ENCODE data around the gene APC2. TPM values are rescaled to one million over a fixed set of nuclear protein-coding genes. Genes with fewer than 3 reads are reported as not detected.

APC2 gene
- total RNA-seq, 1 donor from 2014 or later: 0.42 TPM

DNA sequence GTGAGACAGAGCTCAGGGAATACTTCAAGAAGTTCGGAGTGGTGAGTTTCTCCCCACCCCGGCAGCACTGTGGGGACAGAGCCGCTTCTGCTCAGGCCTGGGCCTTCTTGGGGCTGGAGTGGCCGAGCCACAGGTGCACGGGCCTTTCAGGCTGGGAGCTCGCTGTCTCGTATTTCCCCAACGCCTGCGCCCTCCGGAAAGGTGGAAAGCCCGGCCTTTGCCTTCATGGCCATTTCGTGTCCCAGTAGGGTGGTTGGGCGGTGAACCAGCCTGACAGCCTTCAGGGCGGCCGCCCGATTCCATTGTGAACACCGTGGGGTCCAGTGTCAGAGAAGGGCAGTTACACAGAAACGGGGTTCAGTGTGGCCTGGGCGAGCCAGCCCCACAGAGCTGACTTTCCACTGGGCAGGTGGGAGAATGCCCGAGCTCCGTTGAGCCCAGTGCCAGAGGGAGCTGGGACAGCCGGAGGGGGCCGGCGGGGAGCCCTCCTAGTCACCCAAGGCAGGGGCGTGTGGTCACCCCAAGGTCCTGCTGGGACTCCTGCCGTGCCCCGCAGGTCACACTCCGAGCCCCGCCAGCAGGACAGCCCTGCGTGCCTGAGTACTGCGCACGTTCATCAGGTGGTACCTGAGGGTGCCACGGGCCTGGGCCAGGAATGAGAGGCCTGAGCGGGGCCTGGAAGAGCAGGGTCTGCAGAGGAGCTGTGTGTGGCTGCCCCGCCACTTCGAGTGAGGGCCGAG lies 28.5 kb upstream of the APC2 start:
- ATAC-seq (ENCODE audit: low read depth) (no peak), DNase-seq (no peak)
- intact Hi-C loops (cut with micrococcal nuclease): no loop called here
- Mint-ChIP-seq H3K9me3 (no peaks in the 10 kb centered on the region), H3K4me3 (no peak overlapping the region), H3K4me1 (peaks cover 5% of the 10 kb centered on the region), H3K36me3 (ENCODE audit: low read depth) (peaks cover 77% of the 10 kb centered on the region), H3K27ac (no peak overlapping the region), H3K27me3 (no peaks in the 10 kb centered on the region)
- ChIA-PET CTCF (no interaction called here), POLR2A (no interaction called here)
- TF ChIP-seq, protein P1, sequence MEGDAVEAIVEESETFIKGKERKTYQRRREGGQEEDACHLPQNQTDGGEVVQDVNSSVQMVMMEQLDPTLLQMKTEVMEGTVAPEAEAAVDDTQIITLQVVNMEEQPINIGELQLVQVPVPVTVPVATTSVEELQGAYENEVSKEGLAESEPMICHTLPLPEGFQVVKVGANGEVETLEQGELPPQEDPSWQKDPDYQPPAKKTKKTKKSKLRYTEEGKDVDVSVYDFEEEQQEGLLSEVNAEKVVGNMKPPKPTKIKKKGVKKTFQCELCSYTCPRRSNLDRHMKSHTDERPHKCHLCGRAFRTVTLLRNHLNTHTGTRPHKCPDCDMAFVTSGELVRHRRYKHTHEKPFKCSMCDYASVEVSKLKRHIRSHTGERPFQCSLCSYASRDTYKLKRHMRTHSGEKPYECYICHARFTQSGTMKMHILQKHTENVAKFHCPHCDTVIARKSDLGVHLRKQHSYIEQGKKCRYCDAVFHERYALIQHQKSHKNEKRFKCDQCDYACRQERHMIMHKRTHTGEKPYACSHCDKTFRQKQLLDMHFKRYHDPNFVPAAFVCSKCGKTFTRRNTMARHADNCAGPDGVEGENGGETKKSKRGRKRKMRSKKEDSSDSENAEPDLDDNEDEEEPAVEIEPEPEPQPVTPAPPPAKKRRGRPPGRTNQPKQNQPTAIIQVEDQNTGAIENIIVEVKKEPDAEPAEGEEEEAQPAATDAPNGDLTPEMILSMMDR (IDR thresholded peaks at IDR 0.05): no peak

DNA sequence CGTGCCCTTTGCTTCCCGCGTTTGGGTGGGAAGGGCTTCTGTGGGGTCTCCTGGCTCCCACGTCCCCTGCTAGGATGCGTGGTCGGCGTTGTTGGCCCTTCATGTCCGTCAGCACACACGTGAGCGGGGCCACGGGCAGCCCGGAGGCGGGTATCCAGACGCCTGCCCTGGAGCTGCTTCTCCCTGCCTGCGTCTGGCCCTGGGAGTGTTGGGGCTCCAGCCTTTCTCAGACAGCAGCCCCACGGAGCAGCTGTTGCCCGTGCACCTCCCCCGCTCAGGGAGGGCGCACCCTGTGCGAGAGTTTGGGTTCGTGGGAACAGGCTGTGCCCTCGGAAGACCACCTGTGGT lies 28.0 kb upstream of the APC2 start:
- TF ChIP-seq, protein P1 (IDR thresholded peaks at IDR 0.05): no peak
- POLR2A ChIA-PET: no interaction called here
- peaks cover 77% of the 10 kb centered on the region for H3K36me3 Mint-ChIP-seq (ENCODE audit: low read depth)
- no peak for ATAC-seq (ENCODE audit: low read depth)
- intact Hi-C loops (cut with micrococcal nuclease): no loop called here
- no peak for DNase-seq
- no peaks in the 10 kb centered on the region for H3K9me3 Mint-ChIP-seq
- H3K27me3 Mint-ChIP-seq: no peaks in the 10 kb centered on the region
- H3K27ac Mint-ChIP-seq: no peak overlapping the region
- CTCF ChIA-PET: no interaction called here
- H3K4me1 Mint-ChIP-seq: peaks cover 3% of the 10 kb centered on the region
- H3K4me3 Mint-ChIP-seq: no peak overlapping the region

DNA sequence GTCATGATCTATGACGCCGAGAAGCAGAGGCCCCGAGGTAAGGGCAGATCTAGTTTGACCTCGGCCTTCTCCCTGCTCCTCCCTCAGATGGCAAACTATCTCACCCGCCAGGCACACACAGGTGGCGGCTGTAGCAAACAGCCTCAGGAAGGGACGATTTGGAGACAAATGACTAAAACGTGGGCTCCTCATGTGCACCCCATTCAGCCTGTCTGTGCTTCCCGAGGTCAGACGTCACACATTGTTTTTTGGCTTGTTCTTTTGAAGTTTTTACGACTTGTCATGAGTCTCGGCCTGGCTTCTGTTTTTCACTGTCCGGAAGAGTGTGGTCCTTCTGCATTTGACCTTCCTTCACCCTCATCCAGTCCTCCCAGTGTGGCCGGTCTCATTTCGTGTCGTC lies 27.6 kb upstream of the APC2 start:
- no peak overlapping the region for H3K27ac Mint-ChIP-seq
- no peaks in the 10 kb centered on the region for H3K9me3 Mint-ChIP-seq
- TF ChIP-seq, protein P1 (IDR thresholded peaks at IDR 0.05): no peak
- intact Hi-C loops (cut with micrococcal nuclease): no loop called here
- H3K36me3 Mint-ChIP-seq (ENCODE audit: low read depth): peaks cover 79% of the 10 kb centered on the region
- no peak overlapping the region for H3K4me3 Mint-ChIP-seq
- POLR2A ChIA-PET: no interaction called here
- peaks cover 3% of the 10 kb centered on the region for H3K4me1 Mint-ChIP-seq
- DNase-seq (no peak), ATAC-seq (ENCODE audit: low read depth) (no peak)
- no peaks in the 10 kb centered on the region for H3K27me3 Mint-ChIP-seq
- CTCF ChIA-PET: no interaction called here

GRCh38 chr19:1422943-1423342 lies 27.0 kb upstream of the APC2 start:
- intact Hi-C loops (cut with micrococcal nuclease): no loop called here
- TF ChIP-seq, protein P1 (IDR thresholded peaks at IDR 0.05): no peak
- ChIA-PET CTCF (no interaction called here), POLR2A (no interaction called here)
- Mint-ChIP-seq H3K4me1 (peaks cover 3% of the 10 kb centered on the region), H3K27me3 (no peaks in the 10 kb centered on the region), H3K36me3 (ENCODE audit: low read depth) (peaks cover 78% of the 10 kb centered on the region), H3K27ac (no peak overlapping the region), H3K9me3 (no peaks in the 10 kb centered on the region), H3K4me3 (no peak overlapping the region)
- ATAC-seq (ENCODE audit: low read depth) (no peak), DNase-seq (no peak)

DNA sequence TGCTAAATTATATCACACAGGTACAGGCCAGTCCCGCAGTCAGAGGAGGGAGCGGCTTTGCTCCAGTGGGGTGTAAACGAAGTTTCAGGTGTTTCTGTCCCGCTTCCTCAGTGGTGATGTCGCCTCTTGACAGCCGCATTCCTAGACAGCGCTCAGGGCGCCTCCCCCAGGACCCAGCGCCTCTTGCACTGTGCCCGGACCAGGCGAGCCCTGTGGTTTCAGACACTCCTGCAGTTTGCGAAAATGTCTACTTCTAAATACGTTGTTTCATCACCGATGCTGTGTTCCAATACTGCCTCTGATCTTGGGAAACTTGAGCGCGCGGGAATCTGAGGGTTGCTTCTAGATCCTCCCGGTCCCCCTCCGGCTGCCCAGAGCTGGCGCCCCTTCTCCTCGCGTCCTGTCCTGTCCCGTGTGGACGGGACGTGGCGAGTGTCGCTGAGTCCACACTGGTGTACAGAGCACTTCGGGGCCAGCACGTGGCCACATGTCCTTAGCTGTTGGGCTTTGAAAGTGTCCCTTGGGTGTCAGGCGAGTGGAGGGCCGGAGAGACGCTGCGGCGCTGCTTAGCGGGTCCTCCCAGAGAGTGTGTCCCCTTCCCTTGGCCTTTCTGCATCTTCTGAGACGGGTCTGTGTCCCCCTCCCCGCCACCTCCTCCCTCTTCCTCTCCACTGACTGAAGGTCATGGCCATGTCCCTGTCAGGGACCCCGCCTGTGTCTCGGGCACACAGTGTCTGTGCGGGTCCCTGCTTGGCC lies 26.3 kb upstream of the APC2 start:
- POLR2A ChIA-PET: no interaction called here
- TF ChIP-seq, protein P1 (IDR thresholded peaks at IDR 0.05): no peak
- no peak overlapping the region for H3K4me3 Mint-ChIP-seq
- peak overlapping the region; percentile 30 for H3K27ac Mint-ChIP-seq
- DNase-seq: no peak
- H3K36me3 Mint-ChIP-seq (ENCODE audit: low read depth): peaks cover 77% of the 10 kb centered on the region
- no peaks in the 10 kb centered on the region for H3K9me3 Mint-ChIP-seq
- no peak for ATAC-seq (ENCODE audit: low read depth)
- CTCF ChIA-PET: no interaction called here
- intact Hi-C loops (cut with micrococcal nuclease): no loop called here
- no peaks in the 10 kb centered on the region for H3K27me3 Mint-ChIP-seq
- H3K4me1 Mint-ChIP-seq: peaks cover 3% of the 10 kb centered on the region
